IMR-90 (cell line): Measurements from ENCODE around the gene GP1BA. TPM values are rescaled to one million over a fixed set of nuclear protein-coding genes. Genes with fewer than 3 reads are reported as not detected.

Source experiments
- ATAC-seq: fragments of 200-7000 bp; cut with Tn5 transposase; 2 replicates; pipeline ENCODE4 v1.9.1; 2020; ENCODE audit warnings: low read depth, mild to moderate bottlenecking, moderate library complexity
- BruUV-seq: library from RNA; stranded (reverse); fragments of 400-500 nt; replicated peaks from 2 replicates; lab custom pipeline; 2021; lab: Mats Ljungman, UMichigan
- CTCF ChIA-PET: fragments of 300-600 bp; formaldehyde crosslinking; extraction: SDS; loops from one replicate; lab custom pipeline; 2021; ENCODE audit warnings: antibody characterized with exemption; lab: Yijun Ruan, JAX
- POLR2A ChIA-PET: fragments of 300-600 bp; sonication (Branson Sonifier 250); formaldehyde crosslinking; loops from one replicate; lab custom pipeline; 2022; ENCODE audit warnings: antibody characterized with exemption; ENCODE audit not compliant: unreplicated experiment; lab: Charles Lee
- DNase-seq: peaks from one replicate; pipeline ENCODE4 v3.0.0; 2013
- H2AFZ ChIP-seq: replicated peaks from 2 replicates; pipeline ENCODE3; 2013; ENCODE audit warnings: low read length, mild to moderate bottlenecking; ENCODE audit not compliant: poor library complexity
- H2AK5ac ChIP-seq: 2 replicates; pipeline ENCODE4 v1.6.1; 2013; ENCODE audit warnings: low read depth, low read length, inconsistent platforms
- H2AK9ac ChIP-seq: replicated peaks from 2 replicates; pipeline ENCODE3; 2013; ENCODE audit warnings: mild to moderate bottlenecking, low read depth, low read length, moderate library complexity; ENCODE audit not compliant: poor library complexity
- H2BK120ac ChIP-seq: 2 replicates; pipeline ENCODE4 v1.6.1; 2013; ENCODE audit warnings: low read depth, low read length, inconsistent platforms
- H2BK15ac ChIP-seq: 3 replicates; pipeline ENCODE4 v1.6.1; 2013; ENCODE audit warnings: low read depth, low read length, inconsistent platforms
- H2BK20ac ChIP-seq: 2 replicates; pipeline ENCODE4 v1.6.1; 2013; ENCODE audit warnings: low read depth, mild to moderate bottlenecking, inconsistent platforms, low read length, moderate library complexity
- H2BK5ac ChIP-seq: 2 replicates; pipeline ENCODE4 v1.6.1; 2013; ENCODE audit warnings: mild to moderate bottlenecking, low read depth, low read length, inconsistent platforms; ENCODE audit not compliant: poor library complexity, severe bottlenecking
- H3K14ac ChIP-seq: replicated peaks from 2 replicates; pipeline ENCODE4 v1.6.1; 2013; ENCODE audit warnings: low read depth, low read length, inconsistent platforms
- H3K18ac ChIP-seq: 2 replicates; pipeline ENCODE4 v1.6.1; 2013; ENCODE audit warnings: low read depth, low read length, control low read depth
- H3K23ac ChIP-seq: 2 replicates; pipeline ENCODE4 v1.6.1; 2013; ENCODE audit warnings: low read depth, low read length, inconsistent platforms
- H3K27ac ChIP-seq: 2 replicates; pipeline ENCODE4 v1.5.1; 2013; ENCODE audit warnings: mild to moderate bottlenecking, control low read depth, low read length; ENCODE audit not compliant: insufficient read depth
- H3K27me3 ChIP-seq: 2 replicates; pipeline ENCODE4 v1.6.1; 2013; ENCODE audit warnings: low read length; ENCODE audit not compliant: control insufficient read depth, insufficient read depth
- H3K36me3 ChIP-seq: 2 replicates; pipeline ENCODE4 v1.6.1; 2013; ENCODE audit warnings: low read length, mixed read lengths; ENCODE audit not compliant: control insufficient read depth, insufficient read depth
- H3K4ac ChIP-seq: 2 replicates; pipeline ENCODE4 v1.6.1; 2013; ENCODE audit warnings: low read depth, low read length, inconsistent platforms
- H3K4me1 ChIP-seq: 2 replicates; pipeline ENCODE4 v1.6.1; 2013; ENCODE audit warnings: low read length, mixed read lengths; ENCODE audit not compliant: control insufficient read depth, insufficient read depth
- H3K4me2 ChIP-seq: 2 replicates; pipeline ENCODE4 v1.6.1; 2013; ENCODE audit warnings: low read depth, mild to moderate bottlenecking, control low read depth, low read length, moderate library complexity
- H3K4me3 ChIP-seq: 2 replicates; pipeline ENCODE4 v1.5.1; 2013; ENCODE audit warnings: low read depth, mild to moderate bottlenecking, control low read depth, low read length, moderate library complexity; ENCODE audit not compliant: insufficient read depth
- H3K56ac ChIP-seq: 2 replicates; pipeline ENCODE4 v1.6.1; 2013; ENCODE audit warnings: low read length, inconsistent platforms; ENCODE audit not compliant: insufficient read depth; ENCODE audit errors: extremely low read depth
- H3K79me1 ChIP-seq, 2 experiments: 2 replicates each; pipeline ENCODE4 v1.6.1; 2013; ENCODE audit warnings: low read length in 2 of 2, inconsistent platforms in 1 of 2, low read depth in 1 of 2
- H3K9ac ChIP-seq: 2 replicates; pipeline ENCODE4 v1.6.1; 2013; ENCODE audit warnings: low read depth, low read length, control low read depth
- H3K9me1 ChIP-seq: 2 replicates; pipeline ENCODE4 v1.6.1; 2013; ENCODE audit warnings: low read length, inconsistent platforms; ENCODE audit not compliant: insufficient read depth
- H3K9me3 ChIP-seq: 2 replicates; pipeline ENCODE4 v1.6.1; 2013; ENCODE audit warnings: low read length; ENCODE audit not compliant: control insufficient read depth, insufficient read depth
- H4K20me1 ChIP-seq: 2 replicates; pipeline ENCODE4 v1.6.1; 2013; ENCODE audit warnings: low read length, inconsistent platforms; ENCODE audit not compliant: insufficient read depth
- H4K5ac ChIP-seq: 2 replicates; pipeline ENCODE4 v1.6.1; 2013; ENCODE audit warnings: mild to moderate bottlenecking, low read depth, low read length, control low read depth
- H4K8ac ChIP-seq, 2 experiments: 2 replicates each; pipeline ENCODE4 v1.6.1; 2013; ENCODE audit warnings: low read depth in 2 of 2, low read length in 2 of 2, control low read depth in 1 of 2, inconsistent platforms in 1 of 2
- H4K91ac ChIP-seq: 2 replicates; pipeline ENCODE4 v1.6.1; 2013; ENCODE audit warnings: low read depth, low read length, inconsistent platforms; ENCODE audit not compliant: insufficient read depth
- BHLHE40 ChIP-seq: fragments of 150-350 bp; IDR thresholded peaks from 2 replicates; pipeline ENCODE4 v1.6.1; 2016; ENCODE audit warnings: mild to moderate bottlenecking, low read depth, low read length
- CEBPB ChIP-seq: IDR thresholded peaks from 2 replicates; pipeline ENCODE4 v1.6.1; 2012; ENCODE audit warnings: low read depth, low read length, improper control_type of control experiment
- CHD1 ChIP-seq: IDR thresholded peaks from 2 replicates; pipeline ENCODE4 v1.6.1; 2012; ENCODE audit warnings: low read depth, low read length, improper control_type of control experiment
- MAFK ChIP-seq: IDR thresholded peaks from 2 replicates; pipeline ENCODE4 v1.6.1; 2012; ENCODE audit warnings: low read depth, low read length, improper control_type of control experiment
- MAZ ChIP-seq: IDR thresholded peaks from 2 replicates; pipeline ENCODE4 v1.6.1; 2012; ENCODE audit warnings: low read depth, mild to moderate bottlenecking, low read length, improper control_type of control experiment, moderate library complexity, borderline replicate concordance
- MXI1 ChIP-seq: IDR thresholded peaks from 2 replicates; pipeline ENCODE4 v1.6.1; 2012; ENCODE audit warnings: low read depth, mild to moderate bottlenecking, low read length, moderate library complexity, borderline replicate concordance
- NFE2L2 ChIP-seq: fragments of 150-350 bp; IDR thresholded peaks from 2 replicates; pipeline ENCODE4 v1.6.1; 2016; ENCODE audit warnings: low read depth, mild to moderate bottlenecking, low read length
- POLR2A ChIP-seq: IDR thresholded peaks from 2 replicates; pipeline ENCODE4 v1.6.1; 2012; ENCODE audit warnings: mild to moderate bottlenecking, low read depth, low read length
- RAD21 ChIP-seq: IDR thresholded peaks from 2 replicates; pipeline ENCODE4 v1.6.1; 2012; ENCODE audit warnings: low read length, improper control_type of control experiment
- RCOR1 ChIP-seq: IDR thresholded peaks from 2 replicates; pipeline ENCODE4 v1.6.1; 2012; ENCODE audit warnings: mild to moderate bottlenecking, low read length, improper control_type of control experiment; ENCODE audit not compliant: insufficient replicate concordance
- RFX5 ChIP-seq: IDR thresholded peaks from 2 replicates; pipeline ENCODE4 v1.8.0; 2012; ENCODE audit warnings: low read depth, mild to moderate bottlenecking, low read length, moderate library complexity
- SMC3 ChIP-seq: fragments of 150-350 bp; IDR thresholded peaks from 2 replicates; pipeline ENCODE4 v1.6.1; 2016; ENCODE audit warnings: low read depth, mild to moderate bottlenecking, antibody characterized with exemption, low read length, moderate library complexity
- WGBS, 2 experiments: methylation state at CpG; one replicate each; pipeline versions ENCODE4 v1.1.5 to v1.1.7; 2013; ENCODE audit warnings: missing lambda C conversion rate in 2 of 2; ENCODE audit not compliant: insufficient read length in 1 of 2; ENCODE audit errors: extremely low coverage in 2 of 2; 5-methylcytosine and 5-hydroxymethylcytosine counted together
- dilution Hi-C: fragments of 300-500 bp; cut with HindIII; formaldehyde crosslinking; loops from one replicate; pipeline ENCODE4 v1.14.3; 2018; ENCODE audit warnings: low sequenced_read_pairs; ENCODE audit not compliant: unreplicated experiment
- in situ Hi-C: fragments of 300-500 bp; cut with MboI; formaldehyde crosslinking; loops from 3 replicates; pipeline ENCODE4 v1.14.3; 2019; ENCODE audit warnings: low sequenced_read_pairs, inconsistent platforms, mixed read lengths
- intact Hi-C: fragments of 100-400 bp; cut with micrococcal nuclease; formaldehyde crosslinking; loops from 2 replicates; pipeline ENCODE4 v1.10.0; 2022
- polyA plus RNA-seq, 3 experiments: library from polyadenylated mRNA; depleted of rRNA; stranded (reverse); fragments of >200 nt; gene quantifications; 2 replicates each; pipeline ENCODE4 v1.2.3, GENCODE V29; 2012; ENCODE audit warnings: low replicate concordance in 1 of 3
- total RNA-seq: library from RNA; depleted of rRNA; stranded (reverse); fragments of >200 nt; gene quantifications from 2 replicates; pipeline ENCODE4 v1.2.3, GENCODE V29; 2012
- TF ChIP-seq, protein P1 (sequence below): conservative IDR thresholded peaks from 2 replicates; pipeline ENCODE4 v1.5.1; 2012; ENCODE audit warnings: mild to moderate bottlenecking, low read depth, low read length, improper control_type of control experiment
- TF ChIP-seq, protein P2 (sequence below): fragments of 150-350 bp; IDR thresholded peaks from 2 replicates; pipeline ENCODE4 v1.6.1; 2016; ENCODE audit warnings: low read depth, mild to moderate bottlenecking, low read length, moderate library complexity, borderline replicate concordance

GP1BA gene
- total and polyA plus RNA-seq, 2 of the 4 experiments (the other 2 are of a cell fraction), result not detected

DNA sequence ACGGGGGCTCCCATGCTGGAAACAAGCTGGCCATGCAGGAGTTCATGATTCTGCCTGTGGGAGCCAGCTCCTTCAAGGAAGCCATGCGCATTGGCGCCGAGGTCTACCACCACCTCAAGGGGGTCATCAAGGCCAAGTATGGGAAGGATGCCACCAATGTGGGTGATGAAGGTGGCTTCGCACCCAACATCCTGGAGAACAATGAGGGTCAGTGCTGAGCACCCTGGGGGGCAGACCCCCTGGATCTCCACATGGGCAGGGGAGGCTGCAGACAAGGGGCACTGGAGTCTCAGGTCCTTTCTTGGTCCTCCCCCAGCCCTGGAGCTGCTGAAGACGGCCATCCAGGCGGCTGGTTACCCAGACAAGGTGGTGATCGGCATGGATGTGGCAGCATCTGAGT is 23.0 kb downstream of the GP1BA start:
- Histone ChIP-seq H3K56ac (no peak overlapping the region), H3K27me3 (no peaks in the 10 kb centered on the region), H3K4me3 (no peak overlapping the region), H3K23ac (no peak overlapping the region), H3K4me1 (peaks cover 28% of the 10 kb centered on the region), H4K8ac (no peak overlapping the region), H3K36me3 (peaks cover 12% of the 10 kb centered on the region), H3K9me1 (peaks cover 27% of the 10 kb centered on the region; the same call in 1 of the 2 replicates), H3K9ac (no peak overlapping the region), H3K14ac (no peak overlapping the region), H3K27ac (no peak overlapping the region), H4K91ac (no peak overlapping the region), H3K18ac (no peak overlapping the region), H2BK5ac (no peak overlapping the region), H2AK5ac (no peak overlapping the region), H2BK120ac (no peak overlapping the region), H3K4ac (no peak overlapping the region), H4K5ac (no peak overlapping the region), H3K79me1 (peaks cover 12 to 27% of the 10 kb centered on the region in 2 experiments; a peak in 3 of 4 replicates), H3K4me2 (no peak overlapping the region), H4K20me1 (no peaks in the 10 kb centered on the region), H2AFZ (no peak overlapping the region), H2AK9ac (peak overlapping the region; percentile 28), H2BK15ac (no peak overlapping the region), H2BK20ac (no peak overlapping the region), H3K9me3 (no peaks in the 10 kb centered on the region)
- 100% methylated on average over 3 of the region's 8 CpGs; no CpG with 5 or more reads in 1 of the 2 experiments for WGBS, 2 experiments
- no TSS peak for BruUV-seq
- DNase-seq, result no peak
- dilution Hi-C loops (no loop called here), in situ Hi-C loops (no loop called here), intact Hi-C loops (no loop called here)
- CTCF ChIA-PET, result no interaction called here
- POLR2A ChIA-PET, result interaction anchor here (0.6 kb wide), 1 partner anchor 12 kb away, joined by 8 read pairs; no protein-coding TSS in a partner anchor
- no peak for ATAC-seq
- TF ChIP-seq, protein P1, sequence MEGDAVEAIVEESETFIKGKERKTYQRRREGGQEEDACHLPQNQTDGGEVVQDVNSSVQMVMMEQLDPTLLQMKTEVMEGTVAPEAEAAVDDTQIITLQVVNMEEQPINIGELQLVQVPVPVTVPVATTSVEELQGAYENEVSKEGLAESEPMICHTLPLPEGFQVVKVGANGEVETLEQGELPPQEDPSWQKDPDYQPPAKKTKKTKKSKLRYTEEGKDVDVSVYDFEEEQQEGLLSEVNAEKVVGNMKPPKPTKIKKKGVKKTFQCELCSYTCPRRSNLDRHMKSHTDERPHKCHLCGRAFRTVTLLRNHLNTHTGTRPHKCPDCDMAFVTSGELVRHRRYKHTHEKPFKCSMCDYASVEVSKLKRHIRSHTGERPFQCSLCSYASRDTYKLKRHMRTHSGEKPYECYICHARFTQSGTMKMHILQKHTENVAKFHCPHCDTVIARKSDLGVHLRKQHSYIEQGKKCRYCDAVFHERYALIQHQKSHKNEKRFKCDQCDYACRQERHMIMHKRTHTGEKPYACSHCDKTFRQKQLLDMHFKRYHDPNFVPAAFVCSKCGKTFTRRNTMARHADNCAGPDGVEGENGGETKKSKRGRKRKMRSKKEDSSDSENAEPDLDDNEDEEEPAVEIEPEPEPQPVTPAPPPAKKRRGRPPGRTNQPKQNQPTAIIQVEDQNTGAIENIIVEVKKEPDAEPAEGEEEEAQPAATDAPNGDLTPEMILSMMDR, result no peak
- TF ChIP-seq CEBPB (no peak), RCOR1 (no peak), CHD1 (no peak), SMC3 (no peak), MXI1 (no peak), NFE2L2 (no peak), MAFK (no peak), RAD21 (no peak), RFX5 (no peak), BHLHE40 (no peak), POLR2A (no peak), MAZ (no peak)
- TF ChIP-seq, protein P2, sequence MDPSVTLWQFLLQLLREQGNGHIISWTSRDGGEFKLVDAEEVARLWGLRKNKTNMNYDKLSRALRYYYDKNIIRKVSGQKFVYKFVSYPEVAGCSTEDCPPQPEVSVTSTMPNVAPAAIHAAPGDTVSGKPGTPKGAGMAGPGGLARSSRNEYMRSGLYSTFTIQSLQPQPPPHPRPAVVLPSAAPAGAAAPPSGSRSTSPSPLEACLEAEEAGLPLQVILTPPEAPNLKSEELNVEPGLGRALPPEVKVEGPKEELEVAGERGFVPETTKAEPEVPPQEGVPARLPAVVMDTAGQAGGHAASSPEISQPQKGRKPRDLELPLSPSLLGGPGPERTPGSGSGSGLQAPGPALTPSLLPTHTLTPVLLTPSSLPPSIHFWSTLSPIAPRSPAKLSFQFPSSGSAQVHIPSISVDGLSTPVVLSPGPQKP, result no peak
